Activated B cell treated with CpG ODN at 0.5 μM for 24 hours (primary cell): ENCODE measurements around the gene PALM. TPM values are rescaled to one million over a fixed set of nuclear protein-coding genes. Genes with fewer than 3 reads are reported as not detected.

Experiments
- ATAC-seq: fragments of 200-7000 bp; cut with Tn5 transposase; one replicate; pipeline ENCODE4 v1.10.0; 2021; ENCODE audit warnings: low read depth, mild to moderate bottlenecking, moderate library complexity
- CTCF ChIA-PET: fragments of 350-600 bp; sonication (Branson Sonifier 250); formaldehyde crosslinking; loops from one replicate; lab custom pipeline; 2021; ENCODE audit warnings: antibody characterized with exemption; lab: Charles Lee
- POLR2A ChIA-PET: fragments of 350-600 bp; sonication (Branson Sonifier 250); formaldehyde crosslinking; loops from one replicate; lab custom pipeline; 2021; ENCODE audit warnings: antibody characterized with exemption; lab: Charles Lee
- DNase-seq: peaks from one replicate; pipeline ENCODE4 v3.0.0; 2022
- H3K27ac Mint-ChIP-seq: one replicate; pipeline ENCODE4 v1.8.0; 2020; ENCODE audit warnings: mixed read lengths
- H3K27me3 Mint-ChIP-seq: one replicate; pipeline ENCODE4 v1.8.0; 2021; ENCODE audit warnings: mixed read lengths
- H3K36me3 Mint-ChIP-seq: one replicate; pipeline ENCODE4 v1.8.0; 2021; ENCODE audit warnings: low read depth, mixed read lengths
- H3K4me1 Mint-ChIP-seq: one replicate; pipeline ENCODE4 v1.8.0; 2021; ENCODE audit warnings: mixed read lengths
- H3K4me3 Mint-ChIP-seq: one replicate; pipeline ENCODE4 v1.8.0; 2020; ENCODE audit warnings: mild to moderate bottlenecking, mixed read lengths
- H3K9me3 Mint-ChIP-seq: one replicate; pipeline ENCODE4 v1.8.0; 2020; ENCODE audit warnings: mixed read lengths
- intact Hi-C: fragments of 100-400 bp; cut with micrococcal nuclease; formaldehyde crosslinking; loops from one replicate; pipeline ENCODE4 v1.15.1; 2024
- total RNA-seq: library from RNA; stranded (reverse); gene quantifications from 2 replicates; pipeline ENCODE4 v1.2.3, GENCODE V29; 2022
- TF ChIP-seq, protein P1 (sequence below): fragments of 200-600 bp; IDR thresholded peaks from one replicate; pipeline ENCODE4 v1.8.0; 2022; ENCODE audit warnings: antibody characterized with exemption, mild to moderate bottlenecking

PALM gene, protein sequence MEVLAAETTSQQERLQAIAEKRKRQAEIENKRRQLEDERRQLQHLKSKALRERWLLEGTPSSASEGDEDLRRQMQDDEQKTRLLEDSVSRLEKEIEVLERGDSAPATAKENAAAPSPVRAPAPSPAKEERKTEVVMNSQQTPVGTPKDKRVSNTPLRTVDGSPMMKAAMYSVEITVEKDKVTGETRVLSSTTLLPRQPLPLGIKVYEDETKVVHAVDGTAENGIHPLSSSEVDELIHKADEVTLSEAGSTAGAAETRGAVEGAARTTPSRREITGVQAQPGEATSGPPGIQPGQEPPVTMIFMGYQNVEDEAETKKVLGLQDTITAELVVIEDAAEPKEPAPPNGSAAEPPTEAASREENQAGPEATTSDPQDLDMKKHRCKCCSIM
- not detected in 2 replicates for total RNA-seq

DNA sequence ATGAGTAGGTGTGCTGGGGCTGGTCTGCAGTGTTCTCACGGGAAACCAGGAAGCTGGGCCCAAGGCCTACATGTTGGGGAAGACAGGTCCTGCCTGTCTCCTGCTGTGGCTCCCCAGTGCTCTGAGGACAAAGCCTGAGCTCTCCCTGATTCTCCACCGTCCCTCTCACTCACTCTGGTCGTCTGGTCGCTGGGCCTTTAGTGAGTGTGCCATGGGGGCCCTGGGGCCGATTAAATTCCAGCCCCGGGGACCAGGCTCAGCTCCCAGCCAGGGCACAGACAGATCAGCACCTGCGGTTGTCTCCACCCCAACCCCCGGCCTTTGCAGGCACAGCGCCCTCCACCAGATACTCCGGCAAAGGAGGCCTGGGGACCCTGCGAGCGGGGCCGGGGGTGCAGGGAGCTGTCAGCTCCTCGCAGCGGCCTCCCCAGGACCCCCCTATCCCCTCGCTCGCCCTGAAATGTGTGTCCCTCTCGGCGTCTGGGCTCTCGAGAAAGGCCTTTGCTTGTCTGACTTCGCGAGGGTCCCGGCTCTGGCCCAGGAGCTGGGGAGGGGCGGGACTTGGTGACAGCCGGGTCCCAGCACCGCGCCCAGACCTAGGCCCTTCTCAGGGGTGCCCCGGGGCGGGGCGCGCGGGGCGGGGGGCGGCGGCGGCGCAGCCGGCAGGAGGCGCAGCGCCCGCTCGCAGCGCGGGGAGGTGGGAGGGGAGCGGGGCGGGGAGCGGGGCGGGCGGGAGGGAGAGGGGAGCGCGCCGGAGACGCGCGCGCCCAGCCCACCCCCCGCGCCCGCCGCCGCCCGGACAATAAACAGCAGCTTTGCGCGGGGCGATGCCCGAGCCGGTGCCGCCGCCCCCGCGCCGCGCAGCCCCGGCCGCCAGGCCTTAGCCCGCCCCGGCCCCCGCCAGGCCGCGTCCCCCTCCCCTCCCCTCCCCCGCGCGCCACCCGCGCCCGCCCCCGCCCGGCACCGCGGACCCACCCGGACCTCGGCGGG is at the start of gene PALM:
Gene PALM (plus strand): TSS at position 782 of the 990 bp plus-strand sequence. CDS start 212 bp downstream, outside the sequence.
- no peak for DNase-seq
- peaks cover 3% of the 10 kb centered on the region for H3K9me3 Mint-ChIP-seq
- no peak within 1 kb of the TSS for H3K27ac Mint-ChIP-seq
- TF ChIP-seq, protein P1, sequence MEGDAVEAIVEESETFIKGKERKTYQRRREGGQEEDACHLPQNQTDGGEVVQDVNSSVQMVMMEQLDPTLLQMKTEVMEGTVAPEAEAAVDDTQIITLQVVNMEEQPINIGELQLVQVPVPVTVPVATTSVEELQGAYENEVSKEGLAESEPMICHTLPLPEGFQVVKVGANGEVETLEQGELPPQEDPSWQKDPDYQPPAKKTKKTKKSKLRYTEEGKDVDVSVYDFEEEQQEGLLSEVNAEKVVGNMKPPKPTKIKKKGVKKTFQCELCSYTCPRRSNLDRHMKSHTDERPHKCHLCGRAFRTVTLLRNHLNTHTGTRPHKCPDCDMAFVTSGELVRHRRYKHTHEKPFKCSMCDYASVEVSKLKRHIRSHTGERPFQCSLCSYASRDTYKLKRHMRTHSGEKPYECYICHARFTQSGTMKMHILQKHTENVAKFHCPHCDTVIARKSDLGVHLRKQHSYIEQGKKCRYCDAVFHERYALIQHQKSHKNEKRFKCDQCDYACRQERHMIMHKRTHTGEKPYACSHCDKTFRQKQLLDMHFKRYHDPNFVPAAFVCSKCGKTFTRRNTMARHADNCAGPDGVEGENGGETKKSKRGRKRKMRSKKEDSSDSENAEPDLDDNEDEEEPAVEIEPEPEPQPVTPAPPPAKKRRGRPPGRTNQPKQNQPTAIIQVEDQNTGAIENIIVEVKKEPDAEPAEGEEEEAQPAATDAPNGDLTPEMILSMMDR: no peak
- intact Hi-C loops: no loop called here
- ATAC-seq: no peak
- ChIA-PET CTCF (no interaction called here), POLR2A (no interaction called here)
- no peaks in the 10 kb centered on the region for H3K36me3 Mint-ChIP-seq
- H3K4me1 Mint-ChIP-seq: peaks cover 5% of the 10 kb centered on the region
- peak within 1 kb of the TSS; percentile 19 for H3K4me3 Mint-ChIP-seq
- H3K27me3 Mint-ChIP-seq: peaks cover 31% of the 10 kb centered on the region

DNA sequence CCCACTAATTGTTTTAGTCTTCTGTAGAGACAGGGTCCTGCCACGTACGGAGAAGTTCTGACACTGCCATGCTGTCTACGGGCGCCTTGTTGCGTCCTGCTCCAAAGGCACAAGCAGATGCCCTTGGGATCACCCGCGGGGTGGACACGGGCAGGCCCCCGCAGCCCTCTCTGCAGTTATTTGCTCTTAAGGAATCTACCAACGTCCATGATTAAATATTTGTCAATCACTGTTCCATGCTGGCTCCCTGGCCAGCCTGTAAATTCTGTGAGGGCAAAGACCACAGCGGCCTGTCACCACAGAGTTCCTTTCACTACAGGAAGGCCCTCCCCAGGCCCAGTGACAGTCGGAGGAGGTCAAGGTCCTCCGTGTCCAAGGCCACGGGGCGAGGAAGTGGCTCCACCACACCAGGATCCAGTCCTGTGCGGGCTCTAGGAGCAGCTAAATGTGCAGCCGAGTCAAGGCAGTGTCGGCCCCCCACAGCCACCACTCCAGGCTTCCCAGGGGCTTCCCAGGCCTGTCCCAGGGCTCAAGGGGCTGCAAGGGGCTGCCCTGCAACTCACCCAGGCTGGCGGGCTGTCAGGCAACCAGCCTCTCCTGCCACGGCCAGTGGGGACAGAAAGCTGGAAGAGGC is 47.8 kb upstream of the PALM start:
- peak overlapping the region; percentile 96 for H3K27ac Mint-ChIP-seq
- TF ChIP-seq, protein P1: no peak
- peak overlapping the region; percentile 95 for H3K4me3 Mint-ChIP-seq
- no peak for ATAC-seq
- H3K9me3 Mint-ChIP-seq: no peaks in the 10 kb centered on the region
- CTCF ChIA-PET: interaction anchor here (1.4 kb wide), 1 partner anchor 77 kb away, joined by 3 read pairs; no protein-coding TSS in a partner anchor
- peaks cover 55% of the 10 kb centered on the region for H3K4me1 Mint-ChIP-seq
- DNase-seq: no peak
- POLR2A ChIA-PET: interaction anchor here (0.5 to 3.2 kb wide), 12 partner anchors 12 to 608 kb away, joined by 3 to 21 read pairs (median 4); partner anchors contain the start of genes BSG, CDC34, CIRBP and POLRMT
- intact Hi-C loops: loop anchor here (1.0 to 10.0 kb wide), 6 partner anchors 18 to 584 kb away; partner anchors contain the start of genes ATP5F1D, CDC34 and MIDN
- no peaks in the 10 kb centered on the region for H3K27me3 Mint-ChIP-seq
- H3K36me3 Mint-ChIP-seq: peaks cover 12% of the 10 kb centered on the region

DNA sequence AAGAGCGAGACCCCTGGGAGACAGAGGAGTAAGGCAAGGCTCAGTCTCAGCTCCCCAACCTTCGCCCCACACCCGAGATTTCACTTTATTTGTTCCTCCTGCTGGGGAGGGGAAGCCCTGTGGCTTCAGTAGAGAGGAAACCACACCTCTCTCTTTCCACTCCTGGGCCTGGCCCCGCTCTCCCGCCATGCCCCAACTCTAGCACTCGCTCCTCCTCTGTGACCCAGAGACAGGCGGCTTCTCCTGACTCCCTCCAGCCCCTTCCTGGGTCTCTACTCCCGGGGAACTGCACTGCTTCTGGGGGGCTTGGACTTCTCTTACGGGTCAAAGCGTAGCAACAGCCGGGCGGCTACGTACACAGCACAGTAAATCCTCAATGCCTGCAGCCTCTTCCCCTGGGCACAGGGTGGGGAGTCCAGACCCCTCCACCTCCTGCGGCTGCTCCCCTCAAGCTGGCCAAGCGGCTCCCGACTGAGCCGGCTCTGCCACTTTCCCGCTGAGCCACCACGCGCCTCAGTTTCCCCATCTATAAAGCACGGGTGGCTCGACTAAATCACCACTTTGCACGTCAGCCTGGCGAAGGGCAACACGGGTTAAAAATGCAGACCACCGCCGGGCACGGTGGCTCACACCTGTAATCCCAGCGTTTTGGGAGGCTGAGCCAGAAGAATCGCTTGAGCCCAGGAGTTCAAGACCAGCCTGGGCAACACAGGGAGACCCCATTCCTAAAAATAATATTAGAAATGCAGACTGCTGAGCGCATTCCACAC is 47.1 kb upstream of the PALM start:
- H3K4me1 Mint-ChIP-seq: peaks cover 50% of the 10 kb centered on the region

More for the DNA sequence above, 47.1 kb upstream of the PALM start:
- intact Hi-C loops: loop anchor here (1.0 to 10.0 kb wide), 7 partner anchors 18 to 583 kb away; partner anchors contain the start of genes ATP5F1D, CDC34, MIDN and PTBP1
- TF ChIP-seq, protein P1: no peak
- peak; percentile 35 for ATAC-seq
- no peaks in the 10 kb centered on the region for H3K27me3 Mint-ChIP-seq
- ChIA-PET POLR2A (interaction anchor here (1.2 to 3.2 kb wide), 9 partner anchors 13 to 607 kb away, joined by 4 to 21 read pairs (median 5); partner anchors contain the start of genes CIRBP and POLRMT), CTCF (no interaction called here)
- H3K9me3 Mint-ChIP-seq: no peaks in the 10 kb centered on the region
- H3K4me3 Mint-ChIP-seq: peak overlapping the region; percentile 95
- peaks cover 7% of the 10 kb centered on the region for H3K36me3 Mint-ChIP-seq
- H3K27ac Mint-ChIP-seq: peak overlapping the region; percentile 96
- DNase-seq: no peak
